ENCODE results near the gene TMEM132C.

The TMEM132C gene

GRCh38 chr12:128567730-128568129 is 300.8 kb downstream of the TMEM132C start:
- H3K27me3 ChIP-seq (ENCODE audit: control insufficient read depth, low read length) = no peaks in the 10 kb centered on the region
- H3K4me3 ChIP-seq (ENCODE audit: low read length) = no peak overlapping the region
- no peaks in the 10 kb centered on the region for H3K79me2 ChIP-seq (ENCODE audit: control insufficient read depth, low read length)
- H3K36me3 ChIP-seq (ENCODE audit: control insufficient read depth, low read length) = no peaks in the 10 kb centered on the region
- H4K20me1 ChIP-seq (ENCODE audit: control insufficient read depth, insufficient read depth, low read depth, low read length) = no peaks in the 10 kb centered on the region
- TF ChIP-seq EZH2phosphoT487 (IDR thresholded peaks at IDR 0.05; ENCODE audit: borderline replicate concordance, low read length) (no peak), CTCF (IDR thresholded peaks at IDR 0.05; ENCODE audit: low read depth, low read length, poor library complexity, severe bottlenecking) (no peak)
- no peak overlapping the region for H3K27ac ChIP-seq (ENCODE audit: low read depth, low read length)
- no peaks in the 10 kb centered on the region for H3K9me2 ChIP-seq (replicated peaks; ENCODE audit: control insufficient read depth, low read length)
- no peak overlapping the region for H3K4me2 ChIP-seq (ENCODE audit: low read length)
- peaks cover 9% of the 10 kb centered on the region for H3K9me3 ChIP-seq (ENCODE audit: control insufficient read depth, insufficient read depth, low read length)
- no peaks in the 10 kb centered on the region for H3F3A ChIP-seq (ENCODE audit: control insufficient read depth, insufficient read depth)
- H3K4me1 ChIP-seq (ENCODE audit: control insufficient read depth, low read length) = no peaks in the 10 kb centered on the region

- Histone ChIP-seq H3K36me3 (ENCODE audit: control insufficient read depth, low read length) (no peaks in the 10 kb centered on the region), H3K79me2 (ENCODE audit: control insufficient read depth, low read length) (no peaks in the 10 kb centered on the region), H3K27me3 (ENCODE audit: control insufficient read depth, low read length) (no peaks in the 10 kb centered on the region), H3K4me2 (ENCODE audit: low read length) (no peak overlapping the region), H3K4me1 (ENCODE audit: control insufficient read depth, low read length) (no peaks in the 10 kb centered on the region), H3K9me2 (replicated peaks; ENCODE audit: control insufficient read depth, low read length) (no peaks in the 10 kb centered on the region), H4K20me1 (ENCODE audit: control insufficient read depth, insufficient read depth, low read depth, low read length) (no peaks in the 10 kb centered on the region), H3K27ac (ENCODE audit: low read depth, low read length) (no peak overlapping the region), H3F3A (ENCODE audit: control insufficient read depth, insufficient read depth) (no peaks in the 10 kb centered on the region), H3K4me3 (ENCODE audit: low read length) (no peak overlapping the region), H3K9me3 (ENCODE audit: control insufficient read depth, insufficient read depth, low read length) (peaks cover 9% of the 10 kb centered on the region)
- TF ChIP-seq EZH2phosphoT487 (IDR thresholded peaks at IDR 0.05; ENCODE audit: borderline replicate concordance, low read length) = no peak
- no peak for TF ChIP-seq CTCF (IDR thresholded peaks at IDR 0.05; ENCODE audit: low read depth, low read length, poor library complexity, severe bottlenecking)
Observed at GRCh38 chr12:128570191-128571065, 303.5 kb downstream of the TMEM132C start.

- no peak overlapping the region for H3K4me3 ChIP-seq (ENCODE audit: low read length)
- H3K27ac ChIP-seq (ENCODE audit: low read depth, low read length) = no peak overlapping the region
- H3K79me2 ChIP-seq (ENCODE audit: control insufficient read depth, low read length) = no peaks in the 10 kb centered on the region
- no peaks in the 10 kb centered on the region for H3K27me3 ChIP-seq (ENCODE audit: control insufficient read depth, low read length)
- H3F3A ChIP-seq (ENCODE audit: control insufficient read depth, insufficient read depth) = no peaks in the 10 kb centered on the region
- no peaks in the 10 kb centered on the region for H4K20me1 ChIP-seq (ENCODE audit: control insufficient read depth, insufficient read depth, low read depth, low read length)
- H3K4me1 ChIP-seq (ENCODE audit: control insufficient read depth, low read length) = no peaks in the 10 kb centered on the region
- TF ChIP-seq CTCF (IDR thresholded peaks at IDR 0.05; ENCODE audit: low read depth, low read length, poor library complexity, severe bottlenecking) (no peak), EZH2phosphoT487 (IDR thresholded peaks at IDR 0.05; ENCODE audit: borderline replicate concordance, low read length) (no peak)
- H3K36me3 ChIP-seq (ENCODE audit: control insufficient read depth, low read length) = no peaks in the 10 kb centered on the region
- H3K9me3 ChIP-seq (ENCODE audit: control insufficient read depth, insufficient read depth, low read length) = peaks cover 9% of the 10 kb centered on the region
- no peaks in the 10 kb centered on the region for H3K9me2 ChIP-seq (replicated peaks; ENCODE audit: control insufficient read depth, low read length)
- no peak overlapping the region for H3K4me2 ChIP-seq (ENCODE audit: low read length)
Observed at GRCh38 chr12:128571906-128572810, 305.2 kb downstream of the TMEM132C start.

All from DOHH2 (cell line).